ENCODE data around the gene C3.

DNA sequence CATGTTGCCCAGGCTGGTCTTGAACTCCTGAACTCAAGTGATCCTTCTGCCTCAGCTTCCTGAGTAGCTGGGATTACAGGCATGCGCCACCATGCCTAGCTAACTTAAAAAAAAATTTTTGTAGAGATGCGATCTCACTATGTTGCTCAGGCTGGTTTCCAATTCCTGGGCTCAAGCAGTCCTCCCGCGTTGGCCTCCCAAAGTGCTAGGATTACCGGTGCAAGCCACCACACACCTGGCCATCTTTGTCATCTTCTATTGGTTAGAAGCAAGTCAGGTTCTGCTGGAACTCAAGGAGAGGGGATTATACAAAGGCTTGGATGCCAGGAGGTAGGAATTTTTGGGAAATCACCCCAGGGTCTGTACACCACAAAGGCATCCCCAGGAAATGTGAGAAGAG, 75.7 kb downstream of the C3 start:
- no peak for TF ChIP-seq YY1 (IDR thresholded peaks at IDR 0.05; ENCODE audit: extremely low read depth, insufficient replicate concordance, low read depth, low read length)
- no peak for TF ChIP-seq POLR2A (IDR thresholded peaks at IDR 0.05; ENCODE audit: borderline replicate concordance, extremely low read depth, insufficient read depth, insufficient read length)
- TF ChIP-seq, protein P1, sequence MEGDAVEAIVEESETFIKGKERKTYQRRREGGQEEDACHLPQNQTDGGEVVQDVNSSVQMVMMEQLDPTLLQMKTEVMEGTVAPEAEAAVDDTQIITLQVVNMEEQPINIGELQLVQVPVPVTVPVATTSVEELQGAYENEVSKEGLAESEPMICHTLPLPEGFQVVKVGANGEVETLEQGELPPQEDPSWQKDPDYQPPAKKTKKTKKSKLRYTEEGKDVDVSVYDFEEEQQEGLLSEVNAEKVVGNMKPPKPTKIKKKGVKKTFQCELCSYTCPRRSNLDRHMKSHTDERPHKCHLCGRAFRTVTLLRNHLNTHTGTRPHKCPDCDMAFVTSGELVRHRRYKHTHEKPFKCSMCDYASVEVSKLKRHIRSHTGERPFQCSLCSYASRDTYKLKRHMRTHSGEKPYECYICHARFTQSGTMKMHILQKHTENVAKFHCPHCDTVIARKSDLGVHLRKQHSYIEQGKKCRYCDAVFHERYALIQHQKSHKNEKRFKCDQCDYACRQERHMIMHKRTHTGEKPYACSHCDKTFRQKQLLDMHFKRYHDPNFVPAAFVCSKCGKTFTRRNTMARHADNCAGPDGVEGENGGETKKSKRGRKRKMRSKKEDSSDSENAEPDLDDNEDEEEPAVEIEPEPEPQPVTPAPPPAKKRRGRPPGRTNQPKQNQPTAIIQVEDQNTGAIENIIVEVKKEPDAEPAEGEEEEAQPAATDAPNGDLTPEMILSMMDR (IDR thresholded peaks at IDR 0.05 in 2 of 3, conservative IDR thresholded peaks at IDR 0.05 in 1 of 3; ENCODE audit: borderline replicate concordance in 1 of 3, insufficient read depth in 1 of 3, low read depth in 2 of 3, low read length in 2 of 3) = no peak
- no peak for TF ChIP-seq SP1 (IDR thresholded peaks at IDR 0.05; ENCODE audit: low read depth)
- no peak for TF ChIP-seq RAD21 (IDR thresholded peaks at IDR 0.05; ENCODE audit: low read depth)
- no peak for TF ChIP-seq CEBPB (IDR thresholded peaks at IDR 0.05; ENCODE audit: low read depth)
- no peak for TF ChIP-seq TCF7L2 (IDR thresholded peaks at IDR 0.05; ENCODE audit: borderline replicate concordance, extremely low read depth, insufficient read depth, insufficient read length)
